Testis (tissue), 5 donors: ENCODE data around the gene TATDN2. TPM values are rescaled to one million over a fixed set of nuclear protein-coding genes. Genes with fewer than 3 reads are reported as not detected.

Source experiments
- DNase-seq: peaks from one replicate; pipeline ENCODE4 v3.0.0-alpha.2; 2019
- H3K27ac ChIP-seq, 2 donors: fragments of 200-600 bp; sonication (generic); one replicate each; pipeline ENCODE4 v1.5.1; 2019
- H3K27me3 ChIP-seq: fragments of 200-600 bp; sonication (generic); one replicate; pipeline ENCODE4 v1.5.1; 2019
- H3K36me3 ChIP-seq: fragments of 200-600 bp; sonication (generic); one replicate; pipeline ENCODE4 v1.5.1; 2017; ENCODE audit warnings: low read depth; ENCODE audit errors: missing control alignments
- H3K4me1 ChIP-seq: fragments of 200-600 bp; sonication (generic); one replicate; pipeline ENCODE4 v1.5.1; 2019
- H3K4me3 ChIP-seq, 2 donors: fragments of 200-600 bp; sonication (generic); one replicate each; pipeline ENCODE4 v1.5.1; 2017 to 2019
- H3K9me3 ChIP-seq: fragments of 200-600 bp; sonication (generic); one replicate; pipeline ENCODE4 v1.5.1; 2017
- POLR2A ChIP-seq: fragments of 450-650 bp; IDR thresholded peaks from one replicate; pipeline ENCODE4 v1.6.1; 2017; ENCODE audit warnings: antibody characterized with exemption, mild to moderate bottlenecking, moderate library complexity
- WGBS, 2 donors: methylation state at CpG; one replicate each; pipeline ENCODE4 v1.1.5; 2018; 5-methylcytosine and 5-hydroxymethylcytosine counted together
- intact Hi-C: fragments of 100-400 bp; cut with DNase I; formaldehyde crosslinking; loops from one replicate; pipeline ENCODE4 v1.15.1; 2023; ENCODE audit warnings: low total_unique reads
- long read RNA-seq, 2 donors: transcript quantifications; one replicate each; lab custom pipeline, GENCODE V29; 2026
- polyA plus RNA-seq: library from polyadenylated mRNA; stranded (reverse); fragments of 350-450 nt; fragmentation: Illumina TruSeq; extraction: RNeasy Lipid Tissue Mini Kit (QIAGEN cat#74804); gene quantifications from one replicate; pipeline ENCODE4 v1.2.3, GENCODE V29; 2014; ENCODE audit warnings: low read depth, low replicate concordance; ENCODE audit not compliant: insufficient read depth
- total RNA-seq, 2 donors: library from RNA; depleted of rRNA; stranded (reverse); fragments of >200 nt; gene quantifications; one replicate each; pipeline ENCODE4 v1.2.3, GENCODE V29; 2016
- TF ChIP-seq, protein P1 (sequence below), 3 experiments: fragments of 450-650 bp in 2 of 3; fragments of 200-600 bp in 1 of 3; sonication (generic) in 1 of 3; IDR thresholded peaks; one replicate each; pipeline ENCODE4 v1.5.1; 2016 to 2019; ENCODE audit warnings: antibody characterized with exemption in 3 of 3, mild to moderate bottlenecking in 2 of 3, moderate library complexity in 1 of 3

Gene TATDN2, protein sequence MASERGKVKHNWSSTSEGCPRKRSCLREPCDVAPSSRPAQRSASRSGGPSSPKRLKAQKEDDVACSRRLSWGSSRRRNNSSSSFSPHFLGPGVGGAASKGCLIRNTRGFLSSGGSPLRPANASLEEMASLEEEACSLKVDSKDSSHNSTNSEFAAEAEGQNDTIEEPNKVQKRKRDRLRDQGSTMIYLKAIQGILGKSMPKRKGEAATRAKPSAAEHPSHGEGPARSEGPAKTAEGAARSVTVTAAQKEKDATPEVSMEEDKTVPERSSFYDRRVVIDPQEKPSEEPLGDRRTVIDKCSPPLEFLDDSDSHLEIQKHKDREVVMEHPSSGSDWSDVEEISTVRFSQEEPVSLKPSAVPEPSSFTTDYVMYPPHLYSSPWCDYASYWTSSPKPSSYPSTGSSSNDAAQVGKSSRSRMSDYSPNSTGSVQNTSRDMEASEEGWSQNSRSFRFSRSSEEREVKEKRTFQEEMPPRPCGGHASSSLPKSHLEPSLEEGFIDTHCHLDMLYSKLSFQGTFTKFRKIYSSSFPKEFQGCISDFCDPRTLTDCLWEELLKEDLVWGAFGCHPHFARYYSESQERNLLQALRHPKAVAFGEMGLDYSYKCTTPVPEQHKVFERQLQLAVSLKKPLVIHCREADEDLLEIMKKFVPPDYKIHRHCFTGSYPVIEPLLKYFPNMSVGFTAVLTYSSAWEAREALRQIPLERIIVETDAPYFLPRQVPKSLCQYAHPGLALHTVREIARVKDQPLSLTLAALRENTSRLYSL
- 10 to 100 TPM; 19.8 to 24.3 TPM for total RNA-seq
- polyA plus RNA-seq: 21.3 TPM
- long read RNA-seq, donor 1, full-length matches to known transcripts: 2 of 14 reads
- long read RNA-seq, donor 1, partial matches to known transcripts: 12 of 14 reads
- long read RNA-seq, donor 1, other reads (novel, unspliced or antisense): 0 of 14 reads
- long read RNA-seq, donor 2, full-length matches to known transcripts: 3 of 3 reads
- long read RNA-seq, donor 2, partial matches to known transcripts: 0 of 3 reads
- long read RNA-seq, donor 2, other reads (novel, unspliced or antisense): 0 of 3 reads

DNA sequence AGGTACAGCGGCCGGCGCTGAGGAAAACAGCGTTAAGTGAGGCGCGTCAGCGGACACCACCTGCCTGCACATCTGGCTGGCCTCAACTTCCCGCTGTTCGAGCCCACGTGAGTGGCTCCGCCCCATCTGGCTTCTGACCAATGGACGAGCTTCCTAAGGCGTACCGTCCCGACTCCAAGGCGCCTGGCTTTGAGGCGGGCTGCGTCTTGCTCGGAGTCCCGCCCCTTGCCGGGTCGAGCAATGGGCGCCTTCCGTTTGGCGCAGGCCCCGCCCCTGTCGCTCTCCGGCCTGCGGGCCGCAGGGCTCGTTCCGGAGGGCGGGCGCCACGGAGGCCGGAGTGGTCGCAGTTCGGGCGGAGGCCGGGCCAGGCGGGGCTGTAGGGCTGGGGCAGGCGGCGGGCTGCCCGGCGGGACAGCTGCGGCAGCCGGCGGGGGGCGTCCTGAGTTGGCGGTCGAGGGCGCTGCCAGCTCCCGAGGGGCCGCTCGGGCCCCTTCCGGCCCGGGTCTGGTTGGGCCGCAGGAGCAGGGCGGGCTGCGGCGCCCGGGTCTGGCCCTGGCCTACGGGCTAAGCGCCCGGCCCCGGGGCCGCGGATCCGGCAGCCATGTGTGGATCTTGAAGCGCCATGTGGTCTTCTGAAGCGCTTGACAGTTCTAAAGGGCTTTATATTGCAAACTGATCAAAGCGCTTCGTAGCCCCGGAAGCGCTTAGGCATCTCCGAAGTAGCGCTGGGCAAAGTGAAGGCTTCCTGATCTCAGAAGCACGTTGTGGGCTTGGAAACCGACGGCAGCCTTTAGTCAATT is at the start of gene TATDN2:
TATDN2 (plus strand) TSS at position 276 of the 800 bp plus-strand sequence. CDS start 742 bp downstream, outside the sequence.
- TF ChIP-seq, protein P1, sequence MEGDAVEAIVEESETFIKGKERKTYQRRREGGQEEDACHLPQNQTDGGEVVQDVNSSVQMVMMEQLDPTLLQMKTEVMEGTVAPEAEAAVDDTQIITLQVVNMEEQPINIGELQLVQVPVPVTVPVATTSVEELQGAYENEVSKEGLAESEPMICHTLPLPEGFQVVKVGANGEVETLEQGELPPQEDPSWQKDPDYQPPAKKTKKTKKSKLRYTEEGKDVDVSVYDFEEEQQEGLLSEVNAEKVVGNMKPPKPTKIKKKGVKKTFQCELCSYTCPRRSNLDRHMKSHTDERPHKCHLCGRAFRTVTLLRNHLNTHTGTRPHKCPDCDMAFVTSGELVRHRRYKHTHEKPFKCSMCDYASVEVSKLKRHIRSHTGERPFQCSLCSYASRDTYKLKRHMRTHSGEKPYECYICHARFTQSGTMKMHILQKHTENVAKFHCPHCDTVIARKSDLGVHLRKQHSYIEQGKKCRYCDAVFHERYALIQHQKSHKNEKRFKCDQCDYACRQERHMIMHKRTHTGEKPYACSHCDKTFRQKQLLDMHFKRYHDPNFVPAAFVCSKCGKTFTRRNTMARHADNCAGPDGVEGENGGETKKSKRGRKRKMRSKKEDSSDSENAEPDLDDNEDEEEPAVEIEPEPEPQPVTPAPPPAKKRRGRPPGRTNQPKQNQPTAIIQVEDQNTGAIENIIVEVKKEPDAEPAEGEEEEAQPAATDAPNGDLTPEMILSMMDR (IDR thresholded peaks at IDR 0.05): no peak
- TF ChIP-seq POLR2A: no peak
- H3K4me3 ChIP-seq: peak within 1 kb of the TSS; percentile 65 to 85
- WGBS, 2 donors: 0% methylated on average over 16 to 41 of the region's 80 CpGs
- peak; percentile 98 for DNase-seq
- peaks cover 11% of the 10 kb centered on the region for H3K4me1 ChIP-seq
- H3K27ac ChIP-seq: peak within 1 kb of the TSS; percentile 8 to 90
- intact Hi-C loops: no loop called here
- H3K27me3 ChIP-seq: no peaks in the 10 kb centered on the region
- no peaks in the 10 kb centered on the region for H3K36me3 ChIP-seq
- no peaks in the 10 kb centered on the region for H3K9me3 ChIP-seq

GRCh38 chr3:10198761-10199649 is 49.3 kb upstream of the TATDN2 start:
- intact Hi-C loops: no loop called here
- Histone ChIP-seq H3K27ac (no peak overlapping the region), H3K36me3 (no peaks in the 10 kb centered on the region), H3K27me3 (no peaks in the 10 kb centered on the region), H3K4me3 (no peak overlapping the region), H3K9me3 (no peaks in the 10 kb centered on the region), H3K4me1 (peaks cover 29% of the 10 kb centered on the region)
- no peak for DNase-seq
- TF ChIP-seq POLR2A: no peak
- TF ChIP-seq, protein P1 (IDR thresholded peaks at IDR 0.05): no peak
- WGBS, 2 donors: 77 to 81% methylated on average over 12 of the region's 12 CpGs

DNA sequence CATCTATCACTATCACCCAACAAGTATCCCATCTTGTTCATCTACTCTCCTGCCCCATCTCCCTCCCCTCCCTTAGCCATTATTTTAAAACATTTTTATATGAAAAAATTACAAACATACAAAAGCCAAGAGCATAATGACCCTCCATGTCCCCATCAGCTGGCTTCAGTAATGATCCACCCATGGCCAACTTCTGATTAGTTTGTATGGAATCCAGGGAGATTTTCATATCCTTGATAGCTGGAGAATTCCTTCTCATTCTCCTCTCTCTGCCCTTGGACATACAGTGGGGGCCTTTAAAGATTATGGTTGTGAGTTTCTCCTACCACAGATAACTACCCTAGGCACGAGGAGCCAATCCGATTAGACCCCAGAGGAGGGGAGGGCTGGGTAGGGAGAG is 43.3 kb upstream of the TATDN2 start:
- no peaks in the 10 kb centered on the region for H3K27me3 ChIP-seq
- H3K9me3 ChIP-seq: no peaks in the 10 kb centered on the region
- intact Hi-C loops: no loop called here
- H3K4me1 ChIP-seq: no peaks in the 10 kb centered on the region
- no peak overlapping the region for H3K4me3 ChIP-seq
- H3K36me3 ChIP-seq: no peaks in the 10 kb centered on the region
- no peak for DNase-seq
- 52 to 68% methylated on average over 2 of the region's 2 CpGs for WGBS, 2 donors
- peak overlapping the region in 1 of 2 donors; percentile 16 for H3K27ac ChIP-seq
- TF ChIP-seq POLR2A: no peak
- TF ChIP-seq, protein P1 (IDR thresholded peaks at IDR 0.05): no peak
